ENCODE data around the gene CXCL12. TPM values are rescaled to one million over a fixed set of nuclear protein-coding genes. Genes with fewer than 3 reads are reported as not detected.

The CXCL12 gene
- total RNA-seq, 2 experiments from 2014 or later, result not detected

- ChIA-PET CTCF (no interaction called here), POLR2A (interaction anchor here (0.6 kb wide), 1 partner anchor 28 kb away, joined by 3 read pairs; no protein-coding TSS in a partner anchor)
- intact Hi-C loops (cut with DNase I, micrococcal nuclease), result no loop called here
- DNase-seq, result no peak
- H3K27ac Mint-ChIP-seq, result no peak overlapping the region
- ATAC-seq, result no peak
- peaks cover 11% of the 10 kb centered on the region for H3K27me3 Mint-ChIP-seq
- H3K36me3 Mint-ChIP-seq (ENCODE audit: low read depth), result no peaks in the 10 kb centered on the region
- H3K4me1 Mint-ChIP-seq, result no peaks in the 10 kb centered on the region
- no peak overlapping the region for H3K4me3 Mint-ChIP-seq
- H3K9me3 Mint-ChIP-seq (ENCODE audit: low read depth), result no peaks in the 10 kb centered on the region
These were observed 14.1 kb upstream of the CXCL12 start for GRCh38 chr10:44398747-44399658.

- Mint-ChIP-seq H3K4me3 (no peak overlapping the region), H3K27me3 (peaks cover 13% of the 10 kb centered on the region), H3K27ac (no peak overlapping the region), H3K9me3 (ENCODE audit: low read depth) (no peaks in the 10 kb centered on the region), H3K4me1 (no peaks in the 10 kb centered on the region), H3K36me3 (ENCODE audit: low read depth) (no peaks in the 10 kb centered on the region)
- ChIA-PET CTCF (no interaction called here), POLR2A (no interaction called here)
- intact Hi-C loops (cut with DNase I, micrococcal nuclease), result no loop called here
- ATAC-seq (no peak), DNase-seq (no peak)
These were observed 13.4 kb upstream of the CXCL12 start for GRCh38 chr10:44398271-44398670.

GRCh38 chr10:44397476-44398225 lies 12.8 kb upstream of the CXCL12 start:
- Mint-ChIP-seq H3K27me3 (peaks cover 11% of the 10 kb centered on the region), H3K36me3 (ENCODE audit: low read depth) (no peaks in the 10 kb centered on the region), H3K9me3 (ENCODE audit: low read depth) (no peaks in the 10 kb centered on the region), H3K27ac (no peak overlapping the region), H3K4me1 (no peaks in the 10 kb centered on the region), H3K4me3 (no peak overlapping the region)
- CTCF ChIA-PET, result no interaction called here
- intact Hi-C loops (cut with DNase I, micrococcal nuclease), result no loop called here
- POLR2A ChIA-PET, result no interaction called here
- no peak for ATAC-seq
- no peak for DNase-seq

- Mint-ChIP-seq H3K27me3 (peaks cover 19% of the 10 kb centered on the region), H3K36me3 (ENCODE audit: low read depth) (no peaks in the 10 kb centered on the region), H3K4me3 (no peak overlapping the region), H3K27ac (no peak overlapping the region), H3K9me3 (ENCODE audit: low read depth) (no peaks in the 10 kb centered on the region), H3K4me1 (no peaks in the 10 kb centered on the region)
- intact Hi-C loops (cut with DNase I, micrococcal nuclease), result no loop called here
- ChIA-PET POLR2A (no interaction called here), CTCF (interaction anchor here (0.7 kb wide), 1 partner anchor 13 kb away, joined by 5 read pairs; no protein-coding TSS in a partner anchor)
- no peak for DNase-seq
- no peak for ATAC-seq
These were observed 11.8 kb upstream of the CXCL12 start for GRCh38 chr10:44396671-44397191.

GRCh38 chr10:44395902-44396670 lies 11.2 kb upstream of the CXCL12 start:
- Mint-ChIP-seq H3K27ac (no peak overlapping the region), H3K27me3 (peaks cover 21% of the 10 kb centered on the region), H3K36me3 (ENCODE audit: low read depth) (no peaks in the 10 kb centered on the region), H3K4me3 (no peak overlapping the region), H3K9me3 (ENCODE audit: low read depth) (no peaks in the 10 kb centered on the region), H3K4me1 (no peaks in the 10 kb centered on the region)
- intact Hi-C loops (cut with DNase I, micrococcal nuclease), result no loop called here
- ChIA-PET CTCF (no interaction called here), POLR2A (no interaction called here)
- ATAC-seq, result no peak
- no peak for DNase-seq

- Mint-ChIP-seq H3K27ac (no peak overlapping the region), H3K27me3 (peaks cover 16% of the 10 kb centered on the region), H3K36me3 (ENCODE audit: low read depth) (no peaks in the 10 kb centered on the region), H3K9me3 (ENCODE audit: low read depth) (no peaks in the 10 kb centered on the region), H3K4me1 (no peaks in the 10 kb centered on the region), H3K4me3 (no peak overlapping the region)
- POLR2A ChIA-PET, result no interaction called here
- ATAC-seq, result no peak
- intact Hi-C loops (cut with DNase I, micrococcal nuclease), result no loop called here
- no peak for DNase-seq
- CTCF ChIA-PET, result no interaction called here
These were observed 10.5 kb upstream of the CXCL12 start for GRCh38 chr10:44395396-44395795.

GRCh38 chr10:44394696-44395381 lies 9.9 kb upstream of the CXCL12 start:
- no peak for ATAC-seq
- H3K4me3 Mint-ChIP-seq, result no peak overlapping the region
- intact Hi-C loops (cut with DNase I, micrococcal nuclease), result no loop called here

GRCh38 chr10:44393834-44394547 lies 9.1 kb upstream of the CXCL12 start:
- CTCF ChIA-PET, result no interaction called here
- Mint-ChIP-seq H3K36me3 (ENCODE audit: low read depth) (no peaks in the 10 kb centered on the region), H3K27ac (no peak overlapping the region), H3K4me3 (no peak overlapping the region), H3K27me3 (peaks cover 16% of the 10 kb centered on the region), H3K9me3 (ENCODE audit: low read depth) (no peaks in the 10 kb centered on the region), H3K4me1 (no peaks in the 10 kb centered on the region)
- intact Hi-C loops (cut with DNase I, micrococcal nuclease), result no loop called here
- ATAC-seq (no peak), DNase-seq (no peak)
- POLR2A ChIA-PET, result no interaction called here

More at GRCh38 chr10:44394696-44395381, 9.9 kb upstream of the CXCL12 start:
- Mint-ChIP-seq H3K27me3 (peaks cover 16% of the 10 kb centered on the region), H3K27ac (no peak overlapping the region), H3K4me1 (no peaks in the 10 kb centered on the region), H3K36me3 (ENCODE audit: low read depth) (no peaks in the 10 kb centered on the region), H3K9me3 (ENCODE audit: low read depth) (no peaks in the 10 kb centered on the region)
- DNase-seq, result no peak
- ChIA-PET CTCF (no interaction called here), POLR2A (no interaction called here)

GRCh38 chr10:44393051-44393630 lies 8.2 kb upstream of the CXCL12 start:
- Mint-ChIP-seq H3K4me3 (no peak overlapping the region), H3K36me3 (ENCODE audit: low read depth) (no peaks in the 10 kb centered on the region), H3K27me3 (peaks cover 19% of the 10 kb centered on the region), H3K27ac (no peak overlapping the region), H3K4me1 (no peaks in the 10 kb centered on the region), H3K9me3 (ENCODE audit: low read depth) (no peaks in the 10 kb centered on the region)
- DNase-seq, result no peak
- intact Hi-C loops (cut with DNase I, micrococcal nuclease), result no loop called here
- no peak for ATAC-seq
- ChIA-PET POLR2A (no interaction called here), CTCF (no interaction called here)

- H3K27ac Mint-ChIP-seq, result no peak overlapping the region
- no peaks in the 10 kb centered on the region for H3K9me3 Mint-ChIP-seq (ENCODE audit: low read depth)
- intact Hi-C loops (cut with DNase I, micrococcal nuclease), result no loop called here
- ATAC-seq (no peak), DNase-seq (no peak)
- POLR2A ChIA-PET, result no interaction called here
- H3K36me3 Mint-ChIP-seq (ENCODE audit: low read depth), result no peaks in the 10 kb centered on the region
- H3K4me3 Mint-ChIP-seq, result no peak overlapping the region
- peaks cover 22% of the 10 kb centered on the region for H3K27me3 Mint-ChIP-seq
- H3K4me1 Mint-ChIP-seq, result no peaks in the 10 kb centered on the region
- CTCF ChIA-PET, result no interaction called here
These were observed 7.5 kb upstream of the CXCL12 start for GRCh38 chr10:44392420-44392819.

Data from activated CD4-positive, alpha-beta T cell treated with anti-CD3 and anti-CD28 coated beads for 36 hours (primary cell).